ENCODE measurements around the gene NXT1.

DNA sequence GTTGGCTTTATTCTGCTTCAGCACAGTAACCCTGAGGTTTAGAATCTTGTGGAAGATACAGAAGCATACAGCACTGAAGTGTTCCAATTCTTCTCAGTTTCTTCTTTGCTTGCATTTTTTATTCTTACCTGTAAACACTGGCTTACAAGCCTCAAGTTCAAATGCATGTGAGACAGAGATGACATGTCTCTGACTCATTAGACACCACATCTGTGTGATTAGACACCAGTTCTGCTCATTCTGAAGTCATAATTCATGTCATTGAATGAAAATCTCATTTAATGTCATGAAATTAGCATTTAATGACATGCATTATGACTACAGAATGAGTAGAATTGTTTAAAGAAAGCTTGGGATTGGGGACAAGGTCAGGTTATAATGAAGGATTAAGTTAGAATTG is 17.2 kb downstream of the NXT1 start:
- TF ChIP-seq EZH2 (IDR thresholded peaks at IDR 0.05; ENCODE audit: borderline replicate concordance, low read length) = no peak
- no peak for TF ChIP-seq CTCF (IDR thresholded peaks at IDR 0.05; ENCODE audit: low read length)

Data from OCI-LY1 (cell line).